GM19023 (cell line): ENCODE results near the gene DBF4.

ENCODE experiments used
- ATAC-seq: cut with Tn5 transposase; IDR thresholded peaks from one replicate; pipeline ENCODE4 v1.9.1; 2021; ENCODE audit warnings: mild to moderate bottlenecking, moderate library complexity; ENCODE audit not compliant: unreplicated experiment

DBF4 gene

GRCh38 chr7:87948371-87948770, 72.1 kb downstream of the DBF4 start:
- ATAC-seq, result no peak
